NT2/D1 (cell line): Measurements from ENCODE around the gene ELK1.

Source experiments
- DNase-seq: peaks from one replicate; pipeline ENCODE4 v3.0.0-alpha.2; 2011; ENCODE audit warnings: low read depth, low spot score
- H3K27me3 ChIP-seq: 2 replicates; pipeline ENCODE4 v1.6.0; 2011; ENCODE audit warnings: mild to moderate bottlenecking; ENCODE audit not compliant: insufficient read length, insufficient read depth
- H3K36me3 ChIP-seq: 2 replicates; pipeline ENCODE4 v1.6.1; 2011; ENCODE audit warnings: mild to moderate bottlenecking, low read length, mixed read lengths; ENCODE audit not compliant: insufficient read depth, insufficient read length
- H3K4me1 ChIP-seq: 2 replicates; pipeline ENCODE4 v1.5.1; 2011; ENCODE audit not compliant: insufficient read depth, insufficient read length
- H3K4me3 ChIP-seq: 2 replicates; pipeline ENCODE4 v1.5.1; 2011; ENCODE audit warnings: low read depth; ENCODE audit not compliant: insufficient read length
- H3K9ac ChIP-seq: 2 replicates; pipeline ENCODE4 v1.6.0; 2011; ENCODE audit warnings: low read depth; ENCODE audit not compliant: insufficient read length
- H3K9me3 ChIP-seq: 2 replicates; pipeline ENCODE4 v1.5.1; 2011; ENCODE audit warnings: mild to moderate bottlenecking, low read length; ENCODE audit not compliant: insufficient read depth
- SUZ12 ChIP-seq: IDR thresholded peaks from 2 replicates; pipeline ENCODE4 v1.6.1; 2011; ENCODE audit not compliant: insufficient read length, insufficient read depth; ENCODE audit errors: extremely low read depth
- YY1 ChIP-seq: IDR thresholded peaks from 2 replicates; pipeline ENCODE4 v1.6.1; 2011; ENCODE audit not compliant: insufficient read length, insufficient read depth
- ZNF274 ChIP-seq: IDR thresholded peaks from 2 replicates; pipeline ENCODE4 v1.6.1; 2011; ENCODE audit warnings: mild to moderate bottlenecking, low read depth, low read length

Gene ELK1

GRCh38 chrX:47643926-47644325 is 6.4 kb downstream of the ELK1 start:
- Histone ChIP-seq H3K9me3 (no peaks in the 10 kb centered on the region), H3K9ac (no peak overlapping the region), H3K4me1 (peaks cover 8% of the 10 kb centered on the region), H3K27me3 (no peaks in the 10 kb centered on the region), H3K4me3 (no peak overlapping the region), H3K36me3 (peaks cover 67% of the 10 kb centered on the region)
- DNase-seq: no peak
- TF ChIP-seq YY1 (no peak), ZNF274 (no peak), SUZ12 (no peak)

DNA sequence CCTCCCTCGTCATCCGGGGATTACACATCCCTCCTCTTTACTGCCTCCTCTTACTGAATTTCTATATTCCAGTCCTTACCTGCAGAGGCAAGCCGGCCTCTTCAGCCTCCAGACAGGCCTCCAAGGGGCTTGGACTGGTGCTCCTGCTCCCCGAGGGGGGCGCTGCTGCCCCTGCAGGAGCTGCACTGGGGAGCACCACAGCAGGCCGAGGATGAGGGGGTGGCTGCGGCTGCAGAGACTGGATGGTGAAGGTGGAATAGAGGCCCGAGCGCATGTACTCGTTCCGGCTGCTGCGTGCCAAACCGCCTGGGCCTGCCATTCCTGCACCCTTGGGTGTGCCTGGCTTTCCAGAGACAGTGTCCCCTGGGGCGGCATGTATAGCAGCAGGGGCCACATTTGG is 11.5 kb downstream of the ELK1 start:
- H3K36me3 ChIP-seq: peaks cover 88% of the 10 kb centered on the region
- no peak overlapping the region for H3K9ac ChIP-seq
- H3K9me3 ChIP-seq: no peaks in the 10 kb centered on the region
- DNase-seq: no peak
- no peaks in the 10 kb centered on the region for H3K27me3 ChIP-seq
- H3K4me3 ChIP-seq: no peak overlapping the region
- H3K4me1 ChIP-seq: peaks cover 3% of the 10 kb centered on the region
- TF ChIP-seq ZNF274 (no peak), YY1 (no peak), SUZ12 (no peak)

DNA sequence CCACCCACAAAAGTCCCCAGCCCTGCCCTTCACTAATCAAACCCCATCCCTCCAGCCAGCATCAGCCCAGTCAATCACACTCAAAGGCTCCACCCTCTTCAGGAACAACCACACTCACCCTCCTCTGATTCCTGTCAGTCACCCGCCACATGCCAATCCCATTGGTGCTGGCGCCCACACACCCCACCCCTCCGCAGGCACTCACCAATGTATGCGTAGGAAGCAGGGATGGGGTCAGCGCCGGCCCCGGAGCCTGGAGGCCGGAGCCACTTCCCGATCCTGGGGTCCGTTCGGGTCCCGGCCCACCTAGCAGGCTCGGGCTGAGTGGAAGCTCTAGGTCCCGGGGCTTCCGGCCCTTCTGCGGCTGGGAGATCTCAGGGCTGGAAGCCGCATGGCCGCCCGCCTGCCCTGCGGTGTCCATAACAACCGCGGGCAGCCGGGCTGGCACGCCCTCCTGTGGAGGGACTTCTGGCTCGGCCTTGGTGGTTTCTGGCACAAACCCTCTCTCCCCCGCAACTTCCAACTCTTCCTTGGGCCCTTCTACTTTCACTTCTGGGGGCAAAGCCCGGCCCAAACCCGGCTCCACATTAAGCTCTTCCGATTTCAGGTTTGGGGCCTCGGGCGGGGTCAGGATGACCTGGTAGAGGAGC is 12.7 kb downstream of the ELK1 start:
- Histone ChIP-seq H3K4me3 (no peak overlapping the region), H3K4me1 (peaks cover 3% of the 10 kb centered on the region), H3K36me3 (peaks cover 80% of the 10 kb centered on the region), H3K9me3 (no peaks in the 10 kb centered on the region), H3K9ac (no peak overlapping the region), H3K27me3 (no peaks in the 10 kb centered on the region)
- DNase-seq: no peak
- TF ChIP-seq YY1 (no peak), SUZ12 (no peak), ZNF274 (no peak)

DNA sequence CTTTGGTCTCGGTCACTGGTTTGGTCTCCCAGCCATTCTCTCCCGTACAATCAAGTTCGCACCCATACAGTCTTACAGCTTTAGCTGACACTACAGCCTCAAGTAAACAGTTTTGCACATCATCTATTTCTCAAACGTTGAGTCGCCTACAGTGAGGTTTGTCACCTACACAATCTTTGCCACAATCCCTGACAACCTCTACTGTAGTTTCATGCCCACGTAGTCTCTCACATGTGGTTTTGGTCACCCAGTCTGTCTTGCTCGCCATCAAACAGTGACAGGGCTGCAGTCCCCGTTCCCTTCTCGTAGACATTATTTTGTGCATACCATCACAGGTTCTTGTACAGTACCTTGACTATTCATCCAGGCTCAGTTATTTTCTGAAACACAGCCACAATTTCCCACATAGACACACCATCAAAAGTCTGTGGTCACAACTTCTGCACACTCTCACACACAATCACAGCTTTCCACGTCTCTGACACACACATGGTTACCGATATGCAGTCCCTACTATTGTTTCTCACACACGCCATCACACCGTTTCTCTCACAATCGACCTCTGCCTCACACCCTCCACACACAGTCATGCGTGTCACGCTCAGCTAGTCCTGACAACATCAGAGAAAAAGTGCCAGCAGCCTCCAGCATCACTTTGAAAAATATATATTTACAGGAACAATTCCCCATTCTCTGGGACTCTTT is 15.3 kb downstream of the ELK1 start:
- no peak for DNase-seq
- peaks cover 5% of the 10 kb centered on the region for H3K4me1 ChIP-seq
- no peak overlapping the region for H3K4me3 ChIP-seq
- no peaks in the 10 kb centered on the region for H3K9me3 ChIP-seq
- no peaks in the 10 kb centered on the region for H3K27me3 ChIP-seq
- peaks cover 59% of the 10 kb centered on the region for H3K36me3 ChIP-seq
- TF ChIP-seq YY1 (no peak), ZNF274 (no peak), SUZ12 (no peak)
- no peak overlapping the region for H3K9ac ChIP-seq

DNA sequence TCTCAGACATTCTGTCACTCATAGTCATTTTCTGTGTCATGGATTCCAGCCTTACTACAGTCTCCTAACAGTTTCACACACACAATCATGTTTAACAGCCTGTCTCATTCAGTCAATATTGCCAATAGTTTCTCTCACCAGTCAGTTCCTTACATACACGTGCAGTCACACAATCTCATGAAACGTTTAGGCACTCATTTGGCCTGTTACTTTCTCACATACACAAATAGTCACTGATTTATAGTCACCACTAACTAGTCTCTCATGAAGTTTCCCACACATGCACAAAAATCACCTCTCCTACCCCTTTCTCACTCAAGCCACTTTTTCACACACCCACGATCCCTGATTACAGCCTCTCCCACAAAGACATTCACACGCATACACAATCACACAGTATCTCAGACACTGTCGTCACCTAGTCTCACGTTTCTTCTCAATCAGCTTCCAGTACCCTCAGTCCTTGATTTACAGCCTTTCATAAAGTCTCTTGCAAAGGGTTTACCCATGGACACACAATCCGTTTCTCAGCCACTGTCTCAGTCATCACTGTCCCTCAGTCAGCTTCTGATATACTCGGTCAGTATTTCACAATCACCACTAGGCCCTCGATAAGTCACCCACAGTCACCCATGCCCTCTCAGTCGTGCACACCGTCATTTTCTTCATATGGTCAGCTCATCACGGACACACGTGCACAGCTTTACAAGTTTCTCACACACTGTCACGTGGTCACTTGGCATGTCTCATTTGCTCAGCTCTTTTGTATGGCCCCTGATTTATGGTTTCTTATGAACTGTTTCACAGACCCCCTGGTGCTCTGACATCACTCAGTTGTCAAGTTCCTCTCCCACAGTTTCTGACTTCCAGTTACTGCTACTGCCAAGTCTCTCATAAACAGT is 16.4 kb downstream of the ELK1 start:
- Histone ChIP-seq H3K27me3 (no peaks in the 10 kb centered on the region), H3K9ac (no peak overlapping the region), H3K4me3 (no peak overlapping the region), H3K4me1 (peaks cover 8% of the 10 kb centered on the region), H3K9me3 (no peaks in the 10 kb centered on the region), H3K36me3 (peaks cover 48% of the 10 kb centered on the region)
- DNase-seq: no peak
- TF ChIP-seq YY1 (no peak), ZNF274 (no peak), SUZ12 (no peak)

GRCh38 chrX:47632666-47633065 is 17.7 kb downstream of the ELK1 start:
- H3K4me1 ChIP-seq: peaks cover 8% of the 10 kb centered on the region
- peaks cover 36% of the 10 kb centered on the region for H3K36me3 ChIP-seq
- H3K9ac ChIP-seq: no peak overlapping the region
- no peak for DNase-seq
- no peaks in the 10 kb centered on the region for H3K9me3 ChIP-seq
- no peaks in the 10 kb centered on the region for H3K27me3 ChIP-seq
- H3K4me3 ChIP-seq: no peak overlapping the region
- TF ChIP-seq ZNF274 (no peak), YY1 (no peak), SUZ12 (no peak)

- H3K4me1 ChIP-seq: peaks cover 5% of the 10 kb centered on the region
- H3K27me3 ChIP-seq: no peaks in the 10 kb centered on the region
- H3K4me3 ChIP-seq: no peak overlapping the region
- no peak for DNase-seq
- no peak for TF ChIP-seq YY1
- TF ChIP-seq SUZ12: no peak
- no peak for TF ChIP-seq ZNF274
- H3K36me3 ChIP-seq: peaks cover 26% of the 10 kb centered on the region
- H3K9ac ChIP-seq: no peak overlapping the region
- H3K9me3 ChIP-seq: no peaks in the 10 kb centered on the region
Observed at GRCh38 chrX:47631676-47632075, 18.7 kb downstream of the ELK1 start.
